NCI-H2107 (cell line): ENCODE data around the gene PSENEN.

Experiments used
- DNase-seq: peaks from one replicate; lab custom pipeline; 2025; lab: John Stamatoyannopoulos, UW

The PSENEN gene

DNA sequence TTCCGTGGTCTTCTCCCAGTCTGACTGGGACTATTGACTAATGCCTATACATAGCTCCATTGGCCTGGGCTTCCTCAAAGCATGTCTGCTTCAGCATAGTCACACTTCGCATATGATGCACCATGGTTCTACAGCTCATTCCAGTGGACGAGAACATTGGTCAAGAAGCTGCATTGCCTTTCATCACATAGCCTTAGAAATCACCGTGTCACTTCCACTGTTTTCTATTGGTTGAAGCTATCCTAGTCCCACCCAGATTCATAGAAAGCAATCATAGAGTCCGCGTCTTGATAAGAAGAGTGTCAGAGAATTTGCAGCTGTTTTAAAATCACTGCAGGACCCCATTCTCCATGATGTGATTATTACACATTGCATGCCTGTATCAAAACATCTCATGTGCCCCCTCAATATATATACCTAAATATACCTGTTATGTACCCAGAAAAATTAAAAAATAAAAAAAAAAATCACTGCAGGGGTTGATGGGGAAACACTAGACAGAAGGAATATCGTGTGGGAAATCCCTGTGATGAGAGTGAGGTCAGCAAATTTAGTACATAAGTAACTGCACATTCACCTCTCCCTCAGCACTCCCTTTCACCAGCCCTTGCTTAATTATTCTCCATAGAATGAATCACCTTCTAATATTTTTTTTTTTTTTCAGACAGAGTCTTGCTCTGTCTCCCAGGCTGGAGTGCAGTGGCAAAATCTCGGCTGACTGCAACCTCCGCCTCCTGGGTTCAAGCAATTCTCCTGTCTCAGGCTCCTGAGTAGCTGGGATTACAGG lies 27.8 kb downstream of the PSENEN start:
- no peak for DNase-seq

DNA sequence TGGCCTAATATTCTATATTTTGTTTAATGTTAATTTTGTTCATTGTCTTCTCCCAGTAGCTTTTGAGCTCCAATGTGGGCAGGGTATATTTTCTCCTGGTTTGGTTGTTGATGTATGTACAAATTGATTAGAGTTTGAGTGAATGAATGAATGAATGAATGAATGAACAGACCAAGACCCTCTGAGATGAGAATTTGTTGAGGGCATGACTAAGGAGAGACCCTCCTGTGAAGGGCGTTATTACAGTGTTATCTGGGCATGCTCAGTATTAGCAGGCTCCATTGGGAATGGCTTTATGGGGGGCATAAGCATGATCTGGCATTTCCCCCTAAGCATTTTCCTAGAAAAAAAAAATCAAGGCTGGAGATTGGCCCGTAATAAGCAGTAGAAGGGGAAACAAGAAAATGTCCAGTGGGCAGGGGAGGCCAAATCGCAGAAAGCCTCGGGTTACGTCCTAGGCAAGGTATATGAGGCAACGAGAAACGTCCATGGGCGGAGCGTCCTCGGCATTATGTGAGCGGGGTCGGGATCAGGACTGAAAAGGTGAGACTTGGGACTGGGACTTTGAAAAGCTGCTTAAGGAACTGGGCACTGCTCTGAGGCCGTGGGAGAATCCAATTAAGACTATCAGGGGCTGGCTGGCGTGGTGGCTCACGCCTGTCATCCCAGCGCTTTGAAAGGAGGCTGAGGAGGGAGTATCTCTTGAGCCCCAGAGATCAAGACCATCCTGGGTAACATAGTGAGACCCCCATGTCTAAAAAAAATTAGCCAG lies 29.0 kb downstream of the PSENEN start:
- no peak for DNase-seq

DNA sequence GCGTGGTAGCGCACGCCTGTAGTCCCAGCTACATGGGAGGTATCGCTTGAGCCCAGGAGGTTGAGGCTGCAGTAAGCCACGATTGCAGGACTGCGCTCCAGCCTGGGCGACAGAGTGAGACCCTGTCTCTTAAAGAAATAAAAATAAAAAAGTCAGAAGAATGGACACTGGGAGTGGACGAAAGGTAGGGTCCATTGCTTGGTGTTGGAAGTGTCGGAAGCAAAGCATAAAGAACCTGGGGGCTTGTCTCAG lies 29.5 kb downstream of the PSENEN start:
- DNase-seq = no peak

DNA sequence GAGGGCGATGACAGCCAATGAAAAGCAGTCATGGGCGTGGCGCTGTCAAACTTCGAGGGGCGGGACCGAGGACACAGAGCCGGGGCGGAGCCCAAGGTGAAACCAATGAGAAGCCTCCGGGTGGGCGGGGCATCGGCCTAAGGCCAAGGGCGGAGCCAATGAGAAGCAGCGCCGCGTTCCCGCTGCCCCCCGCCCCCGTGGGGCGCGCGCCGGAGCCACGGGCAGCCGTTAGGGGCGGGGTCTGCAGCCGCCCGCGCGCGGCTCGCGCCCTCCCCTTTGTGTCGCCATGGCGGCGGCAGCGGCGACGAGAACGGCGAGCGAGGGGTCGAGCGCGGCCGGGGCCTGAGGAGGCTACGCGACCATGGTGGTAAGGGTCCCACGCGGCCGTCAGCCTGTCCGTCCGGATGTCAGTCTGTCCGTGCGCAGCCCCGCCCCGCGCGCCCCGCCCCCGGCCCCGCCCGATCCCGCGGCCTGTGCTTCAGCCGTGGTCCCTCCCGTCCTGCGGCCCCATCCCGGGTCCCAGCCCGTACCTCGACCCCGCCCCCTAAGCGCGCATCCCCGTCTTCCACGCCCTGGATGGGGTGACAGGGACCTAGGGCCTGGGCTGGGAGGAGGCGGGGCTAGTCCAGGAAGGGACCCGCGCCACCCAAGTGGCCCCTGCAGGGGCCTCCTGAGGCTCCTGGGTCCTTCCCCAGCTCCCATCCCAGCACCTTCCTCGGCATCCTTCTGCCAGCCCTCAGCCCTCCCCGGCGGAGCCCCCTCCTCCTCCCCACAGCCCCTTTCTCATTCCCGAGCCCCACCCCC lies 30.0 kb downstream of the PSENEN start, which contains the start of gene ARHGAP33:
ARHGAP33 (plus strand) TSS at position 267 of the 804 bp plus-strand sequence; CDS start at position 362, 95 bp downstream.
- peak; percentile 99 for DNase-seq

DNA sequence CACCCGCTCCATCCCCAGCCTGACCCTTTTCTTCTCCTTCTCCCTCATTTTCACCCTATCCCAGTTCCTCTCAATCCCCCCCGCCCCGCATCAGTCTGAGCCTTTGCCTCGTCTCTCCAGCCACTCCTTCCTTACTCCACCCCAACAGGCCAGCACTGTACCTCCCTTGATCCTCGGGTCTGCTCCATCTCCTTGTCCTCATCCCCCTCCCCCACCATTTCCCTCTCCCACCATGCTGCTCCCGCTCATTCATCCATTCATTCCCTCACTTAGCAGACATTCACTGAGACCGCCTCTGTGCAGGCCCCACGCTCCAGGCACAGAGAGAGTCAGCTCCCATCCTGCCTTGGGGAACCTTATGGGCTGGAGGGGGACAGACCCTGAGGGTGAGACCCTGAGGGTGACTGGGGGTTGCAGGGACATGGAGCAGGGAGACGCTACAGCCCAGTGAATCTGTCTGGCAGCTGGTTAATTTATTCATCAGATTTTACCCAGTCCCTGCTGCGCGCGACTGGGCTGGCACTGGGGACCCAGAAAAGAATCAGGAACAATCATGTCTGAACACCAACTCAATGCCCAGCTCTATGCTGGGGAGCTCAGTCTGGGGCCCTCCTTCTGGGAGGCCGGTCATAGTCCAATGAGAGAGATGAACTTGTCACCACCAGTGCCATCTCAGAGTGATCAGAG lies 30.8 kb downstream of the PSENEN start:
- no peak for DNase-seq

DNA sequence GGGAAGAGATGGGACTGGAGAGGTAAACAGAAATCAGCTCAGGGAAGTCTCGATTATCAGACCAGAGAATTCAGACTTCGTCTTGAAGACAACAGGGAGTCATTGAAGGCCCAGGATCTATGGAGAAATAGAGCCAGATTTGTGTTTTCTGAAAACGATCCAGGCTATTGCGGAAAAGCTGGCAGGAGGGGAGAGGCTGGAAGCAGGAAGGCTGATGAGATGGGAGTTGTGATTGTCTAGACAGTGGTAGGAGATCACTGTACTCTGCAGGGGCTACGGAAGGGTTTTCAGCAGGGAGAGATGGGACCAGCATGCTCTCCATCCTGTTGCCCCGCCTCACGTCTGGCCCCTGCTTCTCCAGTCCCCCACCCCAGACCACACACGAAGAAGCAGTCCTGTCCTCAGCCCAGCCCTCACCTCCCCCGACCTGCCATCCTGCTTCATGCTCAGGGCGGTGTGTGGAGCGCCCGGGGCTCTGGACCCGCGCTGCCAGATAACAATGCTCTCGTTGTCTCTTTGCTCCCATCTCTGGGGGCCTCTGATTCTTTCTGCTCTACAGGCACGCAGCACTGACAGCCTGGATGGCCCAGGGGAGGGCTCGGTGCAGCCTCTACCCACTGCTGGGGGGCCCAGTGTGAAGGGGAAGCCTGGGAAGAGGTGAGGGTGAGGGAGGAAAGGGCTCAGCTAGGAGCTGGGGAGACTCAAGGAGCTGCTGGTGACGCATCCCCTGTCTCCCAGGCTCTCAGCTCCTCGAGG lies 31.8 kb downstream of the PSENEN start:
- DNase-seq = no peak

DNA sequence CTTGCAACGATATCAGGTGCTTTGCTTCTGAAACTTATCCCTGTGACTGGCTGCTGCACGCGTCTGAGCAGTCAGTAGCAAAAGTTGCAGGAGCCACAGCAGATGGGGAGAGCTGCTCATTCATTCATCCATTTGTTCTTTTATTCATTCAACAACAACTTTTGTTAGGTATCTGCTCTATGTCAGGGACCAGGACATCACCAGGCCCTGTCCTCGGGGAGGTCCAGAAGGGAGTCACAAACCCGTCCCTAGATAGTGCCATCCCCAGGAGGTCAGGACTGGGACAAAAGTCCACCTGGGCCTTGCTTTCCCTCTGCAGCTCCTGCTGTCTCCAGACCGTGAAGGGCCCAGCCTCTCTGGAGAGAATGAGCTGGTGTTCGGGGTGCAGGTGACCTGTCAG lies 32.5 kb downstream of the PSENEN start:
- DNase-seq = no peak

DNA sequence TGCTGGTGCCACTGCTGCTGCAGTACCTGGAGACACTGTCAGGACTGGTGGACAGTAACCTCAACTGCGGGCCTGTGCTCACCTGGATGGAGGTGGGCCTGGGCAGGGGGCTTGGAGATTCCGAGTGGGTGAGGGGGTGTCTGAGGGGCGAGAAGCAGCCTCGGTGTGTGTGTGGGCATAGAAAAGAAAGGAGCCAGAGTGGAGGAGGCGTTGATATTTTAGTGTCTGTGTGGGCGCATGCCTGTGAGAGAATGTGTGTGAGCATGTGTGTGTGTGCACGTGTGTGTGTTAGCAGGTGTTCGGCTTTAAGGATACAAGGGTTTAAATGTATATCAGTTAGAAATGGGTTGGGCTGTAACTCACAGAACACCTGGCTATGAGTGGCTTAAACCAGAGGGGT lies 33.6 kb downstream of the PSENEN start:
- no peak for DNase-seq

DNA sequence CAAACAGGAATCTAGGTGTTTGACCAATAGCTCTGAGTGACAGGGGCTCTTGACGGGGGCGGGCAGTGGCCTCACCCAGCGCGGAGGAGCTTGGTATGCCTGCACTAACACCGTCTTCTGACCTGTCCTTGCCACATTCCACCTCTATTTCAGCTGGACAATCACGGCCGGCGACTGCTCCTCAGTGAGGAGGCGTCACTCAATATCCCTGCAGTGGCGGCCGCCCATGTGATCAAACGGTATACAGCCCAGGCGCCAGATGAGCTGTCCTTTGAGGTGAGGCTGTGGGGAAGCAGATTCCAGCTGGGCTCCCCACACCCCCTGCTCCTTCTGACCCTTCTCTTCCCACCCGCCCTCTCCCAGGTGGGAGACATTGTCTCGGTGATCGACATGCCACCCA lies 34.6 kb downstream of the PSENEN start:
- DNase-seq = no peak

DNA sequence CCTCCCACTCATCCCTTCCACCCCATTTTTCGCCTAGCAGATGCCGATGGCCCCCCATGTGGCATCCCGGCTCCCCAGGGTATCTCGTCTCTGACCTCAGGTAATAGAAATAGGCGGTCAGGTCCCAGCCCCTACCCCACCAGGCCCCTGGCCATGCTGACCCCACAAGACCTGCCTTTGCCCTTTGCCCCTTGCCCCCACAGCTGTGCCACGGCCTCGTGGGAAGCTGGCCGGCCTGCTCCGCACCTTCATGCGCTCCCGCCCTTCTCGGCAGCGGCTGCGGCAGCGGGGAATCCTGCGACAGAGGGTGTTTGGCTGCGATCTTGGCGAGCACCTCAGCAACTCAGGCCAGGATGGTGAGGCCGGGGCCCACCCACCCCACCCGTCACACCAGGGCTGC lies 35.3 kb downstream of the PSENEN start:
- DNase-seq = no peak

DNA sequence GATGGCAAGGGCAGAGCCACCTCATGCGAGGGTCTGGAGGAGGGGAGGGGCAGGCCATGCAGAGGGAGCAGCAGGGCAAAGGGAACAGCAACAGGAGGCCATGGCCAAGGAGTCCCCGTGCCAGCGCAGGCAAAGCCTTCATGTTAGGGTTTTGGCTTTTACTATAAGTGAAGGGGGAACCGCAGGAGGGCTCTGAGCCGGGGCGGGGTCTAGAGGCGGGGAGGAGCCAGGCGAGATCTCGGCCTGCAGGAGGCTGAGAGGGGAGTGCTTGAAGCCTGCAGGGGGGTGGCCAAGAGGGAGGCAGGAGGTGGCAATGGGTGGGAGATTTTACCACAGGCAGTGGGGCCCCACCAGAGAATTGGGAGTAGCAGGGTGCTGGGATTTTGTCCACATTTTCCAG lies 36.2 kb downstream of the PSENEN start:
- DNase-seq = no peak

DNA sequence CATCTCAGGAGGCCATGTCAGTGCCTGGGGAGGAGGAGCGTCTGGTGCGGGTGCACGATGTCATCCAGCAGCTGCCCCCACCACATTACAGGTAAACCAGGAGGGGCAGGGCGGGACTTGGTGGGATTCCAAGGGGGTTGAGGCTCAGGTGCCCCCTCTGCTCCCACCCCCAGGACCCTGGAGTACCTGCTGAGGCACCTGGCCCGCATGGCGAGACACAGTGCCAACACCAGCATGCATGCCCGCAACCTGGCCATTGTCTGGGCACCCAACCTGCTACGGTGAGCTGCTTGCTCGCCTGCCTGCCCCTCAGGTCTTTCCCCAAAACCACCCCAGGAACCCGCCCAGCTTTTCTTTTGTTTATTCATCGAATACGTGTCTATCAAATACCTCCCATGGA lies 37.1 kb downstream of the PSENEN start:
- DNase-seq = no peak

DNA sequence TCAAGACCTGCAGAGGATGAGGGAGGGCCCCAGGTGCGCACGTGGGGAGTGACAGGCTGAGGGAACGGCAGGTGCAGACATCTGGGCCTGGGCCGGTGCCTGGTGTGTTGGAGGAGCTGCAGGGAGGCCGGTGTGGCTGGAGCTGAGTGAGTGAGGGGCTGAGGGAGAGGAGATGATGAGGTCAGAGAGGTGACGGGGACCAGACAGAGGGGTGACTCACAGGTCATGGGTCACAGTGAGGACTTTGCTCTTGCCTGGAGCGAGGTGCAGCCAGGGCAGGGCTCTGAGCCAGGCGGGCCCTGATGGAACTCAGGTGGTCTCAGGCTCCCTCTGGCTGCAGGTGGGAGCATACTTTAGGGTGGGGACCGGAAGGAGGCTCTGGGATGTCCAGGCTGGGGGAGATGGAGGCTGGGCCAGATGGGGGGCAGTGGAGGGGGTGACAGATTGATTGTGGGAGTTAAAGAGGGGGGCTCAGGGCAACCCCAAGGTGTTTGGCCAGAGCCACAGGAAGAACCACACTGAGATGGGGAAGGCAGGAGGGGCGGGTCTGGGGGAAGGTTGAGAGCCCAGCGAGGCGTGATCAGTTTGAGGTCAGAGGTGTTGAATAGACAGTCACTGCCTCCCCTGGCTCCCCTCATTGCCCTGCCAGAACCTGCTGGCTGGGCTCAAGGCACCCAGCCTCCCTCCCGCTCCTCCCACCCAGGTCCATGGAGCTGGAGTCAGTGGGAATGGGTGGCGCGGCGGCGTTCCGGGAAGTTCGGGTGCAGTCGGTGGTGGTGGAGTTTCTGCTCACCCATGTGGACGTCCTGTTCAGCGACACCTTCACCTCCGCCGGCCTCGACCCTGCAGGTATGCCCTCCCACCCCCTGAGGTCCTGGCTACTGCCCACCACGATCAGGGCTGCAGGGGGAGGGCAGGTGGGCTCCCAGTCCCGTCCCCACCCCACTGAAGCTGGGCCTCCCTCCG lies 38.3 kb downstream of the PSENEN start:
- no peak for DNase-seq

DNA sequence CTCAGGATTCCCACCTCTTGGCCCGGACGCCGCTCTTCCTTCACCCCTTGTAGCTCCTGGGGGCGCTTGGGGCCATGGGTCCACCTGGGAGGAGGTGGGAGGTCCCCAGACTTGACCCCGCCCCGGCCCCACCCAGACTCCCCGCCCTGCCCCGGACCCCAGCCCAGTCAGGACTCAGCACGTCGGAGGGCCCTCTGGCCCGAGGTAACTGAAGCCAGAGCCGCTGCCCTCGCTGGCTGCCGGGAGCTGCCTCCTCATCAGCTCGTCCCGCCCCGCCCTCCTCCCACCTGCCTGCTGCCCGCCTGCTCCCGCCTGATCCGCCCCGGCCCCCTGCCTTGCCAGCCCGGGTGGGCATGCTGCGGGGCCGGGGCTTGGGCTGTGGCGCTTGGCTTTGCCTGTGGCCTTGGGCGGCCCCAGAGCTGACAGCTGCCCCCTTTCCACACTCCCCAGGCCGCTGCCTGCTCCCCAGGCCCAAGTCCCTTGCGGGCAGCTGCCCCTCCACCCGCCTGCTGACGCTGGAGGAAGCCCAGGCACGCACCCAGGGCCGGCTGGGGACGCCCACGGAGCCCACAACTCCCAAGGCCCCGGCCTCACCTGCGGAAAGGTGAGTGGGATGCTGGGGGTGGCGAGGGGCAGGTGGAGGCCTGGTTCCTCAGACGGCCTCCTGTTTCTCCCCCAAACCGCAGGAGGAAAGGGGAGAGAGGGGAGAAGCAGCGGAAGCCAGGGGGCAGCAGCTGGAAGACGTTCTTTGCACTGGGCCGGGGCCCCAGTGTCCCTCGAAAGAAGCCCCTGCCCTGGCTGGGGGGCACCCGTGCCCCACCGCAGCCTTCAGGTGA lies 39.3 kb downstream of the PSENEN start:
- no peak for DNase-seq

DNA sequence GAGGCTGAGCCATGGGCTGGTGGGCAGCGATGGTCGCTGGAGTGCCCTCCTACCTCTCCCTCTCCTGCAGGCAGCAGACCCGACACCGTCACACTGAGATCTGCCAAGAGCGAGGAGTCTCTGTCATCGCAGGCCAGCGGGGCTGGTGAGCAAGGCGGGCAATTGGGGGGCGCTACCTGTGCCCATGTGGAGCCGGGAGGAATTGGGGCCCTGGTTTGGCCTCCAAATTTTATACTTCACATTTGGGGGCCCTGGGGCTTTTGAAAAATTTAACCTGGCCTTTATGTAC lies 39.8 kb downstream of the PSENEN start:
- DNase-seq = no peak

DNA sequence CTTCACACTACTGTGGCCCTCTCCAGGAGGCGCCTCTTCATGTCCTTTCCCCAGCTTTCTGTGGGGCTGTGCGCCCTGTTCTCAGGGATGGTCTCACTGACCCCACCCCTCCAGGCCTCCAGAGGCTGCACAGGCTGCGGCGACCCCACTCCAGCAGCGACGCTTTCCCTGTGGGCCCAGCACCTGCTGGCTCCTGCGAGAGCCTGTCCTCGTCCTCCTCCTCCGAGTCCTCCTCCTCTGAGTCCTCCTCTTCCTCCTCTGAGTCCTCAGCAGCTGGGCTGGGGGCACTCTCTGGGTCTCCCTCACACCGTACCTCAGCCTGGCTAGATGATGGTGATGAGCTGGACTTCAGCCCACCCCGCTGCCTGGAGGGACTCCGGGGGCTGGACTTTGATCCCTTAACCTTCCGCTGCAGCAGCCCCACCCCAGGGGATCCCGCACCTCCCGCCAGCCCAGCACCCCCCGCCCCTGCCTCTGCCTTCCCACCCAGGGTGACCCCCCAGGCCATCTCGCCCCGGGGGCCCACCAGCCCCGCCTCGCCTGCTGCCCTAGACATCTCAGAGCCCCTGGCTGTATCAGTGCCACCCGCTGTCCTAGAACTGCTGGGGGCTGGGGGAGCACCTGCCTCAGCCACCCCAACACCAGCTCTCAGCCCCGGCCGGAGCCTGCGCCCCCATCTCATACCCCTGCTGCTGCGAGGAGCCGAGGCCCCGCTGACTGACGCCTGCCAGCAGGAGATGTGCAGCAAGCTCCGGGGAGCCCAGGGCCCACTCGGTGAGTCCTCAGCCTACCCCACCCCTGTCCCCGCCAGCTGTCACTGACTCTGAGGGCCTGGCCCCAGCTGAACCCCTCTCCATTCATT lies 41.1 kb downstream of the PSENEN start:
- DNase-seq = no peak

DNA sequence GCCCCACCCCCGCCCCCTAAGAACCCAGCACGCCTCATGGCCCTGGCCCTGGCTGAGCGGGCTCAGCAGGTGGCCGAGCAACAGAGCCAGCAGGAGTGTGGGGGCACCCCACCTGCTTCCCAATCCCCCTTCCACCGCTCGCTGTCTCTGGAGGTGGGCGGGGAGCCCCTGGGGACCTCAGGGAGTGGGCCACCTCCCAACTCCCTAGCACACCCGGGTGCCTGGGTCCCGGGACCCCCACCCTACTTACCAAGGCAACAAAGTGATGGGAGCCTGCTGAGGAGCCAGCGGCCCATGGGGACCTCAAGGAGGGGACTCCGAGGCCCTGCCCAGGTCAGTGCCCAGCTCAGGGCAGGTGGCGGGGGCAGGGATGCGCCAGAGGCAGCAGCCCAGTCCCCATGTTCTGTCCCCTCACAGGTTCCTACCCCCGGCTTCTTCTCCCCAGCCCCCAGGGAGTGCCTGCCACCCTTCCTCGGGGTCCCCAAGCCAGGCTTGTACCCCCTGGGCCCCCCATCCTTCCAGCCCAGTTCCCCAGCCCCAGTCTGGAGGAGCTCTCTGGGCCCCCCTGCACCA lies 41.9 kb downstream of the PSENEN start:
- DNase-seq = no peak

DNA sequence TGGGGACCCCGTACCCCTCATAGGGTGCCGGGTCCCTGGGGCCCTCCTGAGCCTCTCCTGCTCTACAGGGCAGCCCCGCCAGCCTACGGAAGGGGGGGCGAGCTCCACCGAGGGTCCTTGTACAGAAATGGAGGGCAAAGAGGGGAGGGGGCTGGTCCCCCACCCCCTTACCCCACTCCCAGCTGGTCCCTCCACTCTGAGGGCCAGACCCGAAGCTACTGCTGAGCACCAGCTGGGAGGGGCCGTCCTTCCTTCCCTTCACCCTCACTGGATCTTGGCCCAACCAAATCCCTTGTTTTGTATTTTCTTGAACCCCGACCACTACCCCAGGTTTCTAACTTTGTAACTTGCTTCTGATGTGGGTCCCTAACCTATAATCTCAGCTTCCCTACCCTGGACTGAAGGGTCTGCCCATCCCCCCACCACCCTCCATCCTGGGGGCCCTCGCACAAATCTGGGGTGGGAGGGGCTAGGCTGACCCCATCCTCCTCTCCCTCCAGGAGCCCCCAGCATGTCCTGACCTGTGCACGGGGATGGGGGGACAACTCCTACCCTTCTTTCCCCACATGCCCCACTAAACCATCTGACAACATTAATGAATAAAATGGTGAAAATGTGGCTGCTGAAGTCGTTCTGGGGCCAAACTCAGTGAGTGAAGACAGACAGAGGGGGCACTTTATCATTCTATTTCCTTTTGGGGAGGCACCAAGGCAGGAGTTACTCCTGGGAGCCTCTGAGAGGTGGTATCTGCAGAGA lies 42.9 kb downstream of the PSENEN start:
- DNase-seq = no peak
